ENCODE measurements around the gene CCNA1.

DNA sequence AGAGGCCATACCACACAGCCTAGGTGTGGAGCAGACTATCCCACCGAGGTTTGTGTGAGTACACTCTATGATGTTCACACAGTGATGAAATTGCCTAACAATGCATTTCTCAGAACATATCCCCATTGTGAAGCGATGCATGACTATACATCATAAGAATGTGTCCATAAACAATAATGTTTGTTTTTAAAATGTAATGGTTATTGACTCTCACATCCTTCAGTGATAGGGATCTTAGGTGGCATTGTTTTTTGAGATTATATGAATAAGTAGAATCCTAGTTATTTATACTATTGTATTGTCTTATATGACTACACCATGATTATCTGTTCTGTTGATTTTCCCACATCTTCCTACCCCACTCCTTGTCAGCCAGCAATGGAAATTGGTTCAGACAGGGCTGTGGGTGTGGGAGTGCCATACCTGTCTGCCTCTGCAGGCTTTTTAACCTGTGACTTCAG lies 13.6 kb downstream of the CCNA1 start:
- TF ChIP-seq, protein P1, sequence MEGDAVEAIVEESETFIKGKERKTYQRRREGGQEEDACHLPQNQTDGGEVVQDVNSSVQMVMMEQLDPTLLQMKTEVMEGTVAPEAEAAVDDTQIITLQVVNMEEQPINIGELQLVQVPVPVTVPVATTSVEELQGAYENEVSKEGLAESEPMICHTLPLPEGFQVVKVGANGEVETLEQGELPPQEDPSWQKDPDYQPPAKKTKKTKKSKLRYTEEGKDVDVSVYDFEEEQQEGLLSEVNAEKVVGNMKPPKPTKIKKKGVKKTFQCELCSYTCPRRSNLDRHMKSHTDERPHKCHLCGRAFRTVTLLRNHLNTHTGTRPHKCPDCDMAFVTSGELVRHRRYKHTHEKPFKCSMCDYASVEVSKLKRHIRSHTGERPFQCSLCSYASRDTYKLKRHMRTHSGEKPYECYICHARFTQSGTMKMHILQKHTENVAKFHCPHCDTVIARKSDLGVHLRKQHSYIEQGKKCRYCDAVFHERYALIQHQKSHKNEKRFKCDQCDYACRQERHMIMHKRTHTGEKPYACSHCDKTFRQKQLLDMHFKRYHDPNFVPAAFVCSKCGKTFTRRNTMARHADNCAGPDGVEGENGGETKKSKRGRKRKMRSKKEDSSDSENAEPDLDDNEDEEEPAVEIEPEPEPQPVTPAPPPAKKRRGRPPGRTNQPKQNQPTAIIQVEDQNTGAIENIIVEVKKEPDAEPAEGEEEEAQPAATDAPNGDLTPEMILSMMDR (IDR thresholded peaks at IDR 0.05; ENCODE audit: insufficient read depth, low read length, poor library complexity, severe bottlenecking), result no peak
- no peak for TF ChIP-seq EZH2phosphoT487 (conservative IDR thresholded peaks at IDR 0.05; ENCODE audit: low read length)

All from SU-DHL-6 (cell line).